ENCODE measurements around the gene PPM1H.

PPM1H gene

GRCh38 chr12:62713723-62714122 lies 221.2 kb downstream of the PPM1H start:
- DNase-seq (ENCODE audit: low spot score) = no peak

DNA sequence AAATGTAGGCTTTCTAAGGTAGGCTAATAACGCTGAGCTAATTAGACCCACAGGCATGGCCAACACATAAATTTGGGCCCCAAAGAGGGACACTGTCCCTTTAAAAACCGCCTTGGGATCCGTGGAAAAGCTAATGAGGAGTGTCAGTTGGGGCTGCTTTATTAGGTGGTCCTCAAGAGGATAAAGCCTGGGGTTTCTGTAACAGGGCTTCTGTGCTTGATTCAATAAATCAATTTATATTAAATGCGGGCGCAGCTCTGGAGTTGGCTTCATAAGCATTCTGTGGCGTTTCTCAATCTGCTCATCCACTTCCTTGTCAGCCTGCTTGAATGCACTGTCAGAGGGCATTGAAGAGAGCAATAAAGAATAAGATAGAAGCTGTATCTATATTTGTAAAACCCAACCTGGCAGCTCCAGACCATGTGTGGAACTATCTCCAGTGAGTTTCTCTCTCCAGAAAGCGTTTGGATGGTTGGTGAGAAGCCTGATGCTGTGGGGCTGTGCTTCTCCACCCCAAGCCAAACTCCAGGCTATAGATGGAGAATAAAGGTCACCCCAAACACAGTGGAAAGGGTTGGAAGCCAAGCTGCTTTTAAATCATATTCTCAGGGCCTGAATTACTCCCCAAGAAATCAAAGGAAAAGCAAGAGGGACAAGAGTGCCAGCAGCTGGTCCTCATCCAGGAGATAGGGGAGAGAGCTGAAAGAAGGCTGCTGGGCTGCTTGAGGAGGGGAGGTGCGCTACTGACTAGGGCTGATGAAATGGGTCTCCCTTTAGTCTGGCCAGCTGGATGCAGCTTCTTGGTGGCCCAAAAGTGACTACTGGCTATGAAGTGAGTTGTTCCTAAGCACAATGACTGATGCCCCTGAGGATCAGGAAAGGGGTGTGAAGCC lies 222.0 kb downstream of the PPM1H start:
- no peak for DNase-seq (ENCODE audit: low spot score)

- DNase-seq (ENCODE audit: low spot score) = no peak
Observed at GRCh38 chr12:62711631-62712241, 223.2 kb downstream of the PPM1H start.

DNA sequence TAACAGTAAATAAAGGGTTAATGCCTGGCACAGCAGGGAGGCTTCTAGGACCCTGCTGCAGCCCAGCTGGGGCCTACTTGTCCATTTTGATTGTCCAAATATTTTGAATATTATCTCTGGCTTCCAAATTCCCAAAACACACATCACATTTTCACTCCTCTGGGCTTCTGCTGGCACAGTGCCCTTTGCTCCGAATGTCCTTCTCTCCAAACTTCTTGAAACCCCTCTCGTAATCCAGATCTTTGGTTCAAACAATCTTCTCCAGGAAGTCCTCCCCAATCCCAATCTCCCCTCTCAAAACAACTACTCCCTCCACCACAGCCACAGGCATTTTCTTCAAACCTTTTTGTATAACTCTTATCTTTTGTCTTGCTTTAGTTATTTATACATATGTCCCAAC lies 225.6 kb downstream of the PPM1H start:
- no peak for DNase-seq (ENCODE audit: low spot score)

DNA sequence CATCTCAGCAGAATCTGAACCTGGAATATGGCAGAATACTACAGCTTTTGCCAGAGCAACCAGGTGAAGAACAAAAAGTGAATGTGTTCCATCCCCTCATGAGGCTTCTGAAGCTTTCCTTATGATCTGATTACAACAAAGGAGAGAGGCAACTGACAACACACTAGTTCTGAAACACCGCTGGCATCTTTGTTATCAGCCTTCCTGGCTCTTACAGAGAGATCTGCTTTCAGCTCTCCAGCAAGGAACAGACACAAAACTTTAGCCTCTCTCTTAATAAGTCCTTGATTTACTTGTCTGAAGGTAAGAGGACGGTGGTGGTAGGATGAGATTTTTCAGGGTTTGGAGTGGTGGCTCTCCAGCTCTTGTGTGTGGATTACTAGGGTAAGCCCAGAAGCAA lies 227.0 kb downstream of the PPM1H start:
- no peak for DNase-seq (ENCODE audit: low spot score)

DNA sequence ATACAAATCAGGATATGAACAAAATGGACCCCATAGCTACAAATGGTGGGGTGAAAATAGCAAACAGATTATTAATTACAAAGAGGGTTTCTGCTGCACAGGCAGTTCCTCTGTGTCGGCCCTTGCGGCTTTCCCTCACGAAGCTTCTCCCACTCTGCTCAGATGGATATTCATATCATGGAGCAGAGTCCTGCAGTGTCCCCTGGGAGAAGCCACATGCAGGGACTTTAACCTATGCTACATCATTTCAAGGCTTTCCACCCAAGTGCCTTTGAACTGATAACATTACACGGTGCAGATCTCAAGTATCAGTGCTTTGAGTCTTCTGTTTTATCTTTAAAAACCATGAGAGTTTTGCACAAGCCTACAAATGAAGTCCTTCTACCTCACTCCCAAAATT lies 229.1 kb downstream of the PPM1H start:
- no peak for DNase-seq (ENCODE audit: low spot score)

- no peak for DNase-seq (ENCODE audit: low spot score)
Observed at GRCh38 chr12:62703011-62703380, 232.0 kb downstream of the PPM1H start.

- DNase-seq (ENCODE audit: low spot score) = no peak
Observed at GRCh38 chr12:62701492-62701891, 233.5 kb downstream of the PPM1H start.

- DNase-seq (ENCODE audit: low spot score) = no peak
Observed at GRCh38 chr12:62700091-62700880, 234.7 kb downstream of the PPM1H start.

- DNase-seq (ENCODE audit: low spot score) = no peak
Observed at GRCh38 chr12:62698701-62699101, 236.2 kb downstream of the PPM1H start.

GRCh38 chr12:62697893-62698292 lies 237.1 kb downstream of the PPM1H start:
- DNase-seq (ENCODE audit: low spot score) = no peak

DNA sequence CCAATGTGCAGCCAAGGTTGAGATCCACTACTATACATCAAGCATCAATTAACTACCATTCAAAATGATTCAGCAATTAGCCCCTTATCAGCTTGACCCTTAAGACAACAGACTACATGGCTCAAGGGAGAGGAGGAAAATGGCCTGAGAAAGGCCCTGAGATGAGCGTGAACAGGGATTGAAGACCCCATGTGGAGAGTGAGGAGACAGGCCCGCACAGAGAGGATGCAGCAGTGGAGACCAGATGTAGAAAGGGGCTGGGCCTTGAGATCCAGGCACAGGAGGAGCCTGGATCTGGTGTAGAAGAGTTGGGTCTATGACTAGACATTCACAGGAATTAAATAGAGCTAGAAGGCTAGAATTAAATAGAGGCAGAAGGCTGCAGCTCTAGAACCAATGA lies 239.3 kb downstream of the PPM1H start:
- no peak for DNase-seq (ENCODE audit: low spot score)

DNA sequence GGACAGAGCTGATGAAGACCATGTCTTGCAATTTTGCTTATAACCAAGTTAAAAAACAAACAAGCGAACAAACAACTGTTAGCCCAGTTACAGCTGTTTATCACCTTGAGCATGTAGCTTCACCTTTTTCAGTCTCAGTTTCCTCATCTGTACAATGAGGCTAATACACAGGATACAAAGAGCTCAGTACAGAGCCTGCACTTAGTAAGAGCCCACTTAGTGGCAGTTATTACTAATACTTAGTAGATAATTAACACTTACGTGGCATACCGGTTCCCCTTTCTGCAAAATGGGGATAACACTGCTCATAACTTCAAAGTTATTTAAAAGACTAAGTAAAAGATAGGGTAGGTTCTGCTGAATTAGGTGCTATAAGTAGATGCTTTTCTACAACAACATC lies 240.3 kb downstream of the PPM1H start:
- DNase-seq (ENCODE audit: low spot score) = no peak

DNA sequence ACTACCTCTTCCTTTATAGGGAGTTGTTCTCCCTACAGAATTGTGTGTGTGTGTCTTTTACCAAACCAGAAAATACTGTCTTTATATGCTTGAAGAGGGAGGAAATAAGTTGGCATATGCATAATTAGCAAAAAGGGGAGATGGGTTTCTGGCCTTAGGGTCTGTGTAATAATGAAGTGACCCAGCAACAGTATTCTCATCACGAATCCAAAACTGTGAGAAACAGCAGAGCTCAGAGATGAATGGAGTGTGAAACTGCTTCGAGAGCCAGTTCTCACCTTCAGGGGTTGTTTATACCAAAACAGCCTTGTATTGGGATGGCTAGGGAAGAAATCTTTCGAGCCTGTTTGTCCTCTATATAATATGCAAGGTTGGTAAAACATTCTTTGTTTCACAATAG lies 240.8 kb downstream of the PPM1H start:
- no peak for DNase-seq (ENCODE audit: low spot score)

- no peak for DNase-seq (ENCODE audit: low spot score)
Observed at GRCh38 chr12:62693376-62694050, 241.4 kb downstream of the PPM1H start.

GRCh38 chr12:62692884-62693283 lies 242.1 kb downstream of the PPM1H start:
- no peak for DNase-seq (ENCODE audit: low spot score)

GRCh38 chr12:62691309-62691708 lies 243.6 kb downstream of the PPM1H start:
- no peak for DNase-seq (ENCODE audit: low spot score)

DNA sequence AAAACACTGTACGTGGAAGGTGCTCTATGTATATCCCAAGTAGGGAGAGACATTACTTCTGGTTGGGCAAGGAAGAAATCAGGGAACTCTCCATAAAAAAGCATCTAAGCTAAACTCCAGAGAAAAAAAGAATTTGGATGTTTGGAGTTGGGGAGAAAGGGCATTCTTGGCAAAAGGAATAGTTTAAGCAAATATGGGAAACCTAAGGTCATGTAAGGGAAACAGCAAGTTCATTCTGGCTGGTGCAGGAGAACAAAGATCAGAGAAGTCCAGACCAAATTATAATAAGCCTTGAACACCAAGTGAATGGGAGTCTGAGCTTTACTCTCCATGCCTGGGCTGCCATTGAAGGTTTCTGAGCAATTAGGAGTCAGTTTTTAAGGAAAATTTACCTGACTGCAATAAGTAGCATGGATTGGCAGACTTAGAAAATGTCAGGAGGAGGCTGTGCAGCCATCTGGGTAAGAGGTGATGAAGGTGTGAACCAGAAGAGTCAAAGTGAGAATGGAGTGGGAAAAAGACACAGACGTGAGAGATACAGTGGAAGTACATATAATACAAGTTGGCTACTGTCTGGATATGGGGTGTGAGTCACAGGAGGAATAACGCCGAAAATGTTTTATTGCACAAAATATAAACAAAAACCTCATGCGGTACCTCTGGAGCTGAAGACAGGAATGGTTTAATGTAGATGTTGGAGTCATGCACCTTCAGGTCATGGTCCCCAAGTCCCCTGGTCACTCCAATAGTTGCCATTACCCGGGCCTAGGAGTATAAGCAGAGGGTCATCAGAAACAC lies 245.7 kb downstream of the PPM1H start:
- no peak for DNase-seq (ENCODE audit: low spot score)

DNA sequence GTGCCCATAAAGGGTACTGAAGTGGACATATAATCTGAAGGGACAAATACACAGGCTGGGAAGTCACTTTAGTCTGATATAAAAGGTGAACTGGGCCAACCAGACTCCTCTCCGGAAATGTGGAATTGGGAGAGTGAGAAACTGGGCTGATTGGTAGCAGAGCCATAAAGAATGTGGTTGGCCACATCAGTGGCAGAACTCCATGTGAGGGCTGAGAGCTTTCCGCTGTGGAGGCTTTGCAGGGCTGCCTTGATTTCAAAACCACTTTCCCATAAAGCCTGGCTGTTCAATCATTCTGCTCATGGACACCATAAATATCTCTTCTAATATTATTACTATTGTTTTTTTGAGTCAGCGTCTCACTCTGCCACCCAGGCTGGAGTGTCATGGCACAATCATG lies 248.0 kb downstream of the PPM1H start:
- no peak for DNase-seq (ENCODE audit: low spot score)

DNA sequence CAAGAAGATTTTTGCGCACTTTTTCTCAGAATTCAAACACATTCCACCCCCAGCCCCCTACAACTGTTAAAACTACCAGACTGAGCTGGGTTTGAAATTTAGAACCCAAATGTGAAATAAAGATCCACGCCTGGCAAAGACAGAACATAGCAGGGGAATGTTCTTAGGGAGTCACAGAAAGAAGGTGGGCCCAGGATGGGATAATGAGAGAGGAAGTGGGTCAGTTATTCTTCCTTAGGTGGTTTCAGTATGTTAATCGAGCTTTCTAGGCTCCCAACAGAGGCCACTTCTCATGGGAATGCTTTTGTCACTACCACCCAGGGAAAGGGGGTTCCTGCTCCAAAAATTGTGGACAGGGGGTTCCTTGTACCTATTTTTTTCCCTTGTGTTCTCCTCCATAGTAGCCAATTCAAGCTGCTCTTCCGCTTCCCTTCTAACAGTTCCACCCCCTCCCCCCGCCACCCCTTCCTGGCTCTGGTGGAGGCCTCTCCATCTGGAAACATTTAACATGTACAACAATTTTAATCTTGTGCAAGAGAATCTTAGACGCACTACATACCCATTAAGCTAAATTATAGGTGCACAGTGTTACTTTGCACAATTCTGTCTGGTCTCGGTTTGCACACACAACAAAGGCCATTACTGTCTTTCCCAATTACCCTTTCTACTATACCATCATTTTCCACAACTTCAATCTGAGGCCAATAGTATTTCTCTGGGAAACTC lies 250.2 kb downstream of the PPM1H start:
- no peak for DNase-seq (ENCODE audit: low spot score)
